ENCODE measurements around the gene LCP1. TPM values are rescaled to one million over a fixed set of nuclear protein-coding genes. Genes with fewer than 3 reads are reported as not detected.

Gene LCP1
- total and polyA plus RNA-seq, 2 donors, result 181 to 596 TPM

- Histone ChIP-seq H3K27me3 (ENCODE audit: control insufficient read depth in 2 of 2, insufficient read depth in 1 of 2, low read length in 1 of 2) (no peaks in the 10 kb centered on the region), H3K9me3 (ENCODE audit: control insufficient read depth in 2 of 2, insufficient read depth in 1 of 2, low read length in 1 of 2) (peaks cover 0 to 2% of the 10 kb centered on the region in 2 donors), H3K4me3 (ENCODE audit: low read length in 2 of 2) (no peak overlapping the region), H3K27ac (ENCODE audit: low read depth in 1 of 2, low read length in 1 of 2) (peak overlapping the region in 1 of 2 donors; percentile 57), H3K4me1 (ENCODE audit: control insufficient read depth in 2 of 2, insufficient read depth in 2 of 2, low read length in 2 of 2) (peaks cover 0 to 47% of the 10 kb centered on the region in 2 donors), H3K36me3 (ENCODE audit: control insufficient read depth in 2 of 2, insufficient read depth in 2 of 2, low read length in 1 of 2) (peaks cover 67 to 96% of the 10 kb centered on the region in 2 donors)
- no peak for DNase-seq (ENCODE audit: low read depth in 6 of 9, low spot score in 9 of 9)
These were observed 50.3 kb downstream of the LCP1 start for GRCh38 chr13:46131705-46132104.

- Histone ChIP-seq H3K4me1 (ENCODE audit: control insufficient read depth in 2 of 2, insufficient read depth in 2 of 2, low read length in 2 of 2) (peaks cover 12 to 56% of the 10 kb centered on the region in 2 donors), H3K27me3 (ENCODE audit: control insufficient read depth in 2 of 2, insufficient read depth in 1 of 2, low read length in 1 of 2) (no peaks in the 10 kb centered on the region), H3K27ac (ENCODE audit: low read depth in 1 of 2, low read length in 1 of 2) (peak overlapping the region in 1 of 2 donors; percentile 91), H3K36me3 (ENCODE audit: control insufficient read depth in 2 of 2, insufficient read depth in 2 of 2, low read length in 1 of 2) (peaks cover 53 to 91% of the 10 kb centered on the region in 2 donors), H3K4me3 (ENCODE audit: low read length in 2 of 2) (no peak overlapping the region), H3K9me3 (ENCODE audit: control insufficient read depth in 2 of 2, insufficient read depth in 1 of 2, low read length in 1 of 2) (peaks cover 0 to 3% of the 10 kb centered on the region in 2 donors)
- 95% methylated on average over 3 of the region's 3 CpGs for WGBS
- no peak for DNase-seq (ENCODE audit: low read depth in 6 of 9, low spot score in 9 of 9)
These were observed 51.9 kb downstream of the LCP1 start for GRCh38 chr13:46129955-46130618.

DNA sequence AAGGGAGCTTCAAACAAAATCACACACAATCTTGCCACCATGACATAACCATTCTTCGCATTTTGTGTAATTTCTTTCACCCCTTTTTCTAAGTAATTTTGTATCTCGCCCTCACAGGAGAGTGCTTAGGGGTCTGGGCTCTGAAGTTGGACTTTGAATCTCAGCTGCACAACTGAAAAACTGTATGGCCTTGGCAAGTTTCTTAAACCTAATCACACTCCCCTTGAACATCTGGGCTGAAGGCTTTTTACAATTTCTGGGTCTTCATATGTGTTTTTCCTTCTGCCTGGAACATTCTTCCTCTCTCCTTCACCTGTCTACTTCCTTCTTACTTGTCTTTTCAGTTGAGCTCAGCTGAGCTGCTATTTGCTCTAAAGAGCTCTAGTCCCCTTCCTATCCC is 52.9 kb downstream of the LCP1 start:
- Histone ChIP-seq H3K36me3 (ENCODE audit: control insufficient read depth in 2 of 2, insufficient read depth in 2 of 2, low read length in 1 of 2) (peaks cover 49 to 82% of the 10 kb centered on the region in 2 donors), H3K4me1 (ENCODE audit: control insufficient read depth in 2 of 2, insufficient read depth in 2 of 2, low read length in 2 of 2) (peaks cover 21 to 66% of the 10 kb centered on the region in 2 donors), H3K27ac (ENCODE audit: low read depth in 1 of 2, low read length in 1 of 2) (peak overlapping the region in 1 of 2 donors; percentile 91), H3K4me3 (ENCODE audit: low read length in 2 of 2) (no peak overlapping the region), H3K27me3 (ENCODE audit: control insufficient read depth in 2 of 2, insufficient read depth in 1 of 2, low read length in 1 of 2) (no peaks in the 10 kb centered on the region), H3K9me3 (ENCODE audit: control insufficient read depth in 2 of 2, insufficient read depth in 1 of 2, low read length in 1 of 2) (peaks cover 0 to 3% of the 10 kb centered on the region in 2 donors)
- WGBS, result over 99% methylated on average over 2 of the region's 2 CpGs
- DNase-seq (ENCODE audit: low read depth in 6 of 9, low spot score in 9 of 9), result no peak

GRCh38 chr13:46127358-46128023 is 54.5 kb downstream of the LCP1 start:
- WGBS, result 97% methylated on average over 7 of the region's 7 CpGs
- H3K27me3 ChIP-seq (ENCODE audit: control insufficient read depth in 2 of 2, insufficient read depth in 1 of 2, low read length in 1 of 2), result no peaks in the 10 kb centered on the region
- no peak overlapping the region for H3K4me3 ChIP-seq (ENCODE audit: low read length in 2 of 2)
- H3K9me3 ChIP-seq (ENCODE audit: control insufficient read depth in 2 of 2, insufficient read depth in 1 of 2, low read length in 1 of 2), result peaks cover 0 to 3% of the 10 kb centered on the region in 2 donors
- peaks cover 39 to 66% of the 10 kb centered on the region in 2 donors for H3K36me3 ChIP-seq (ENCODE audit: control insufficient read depth in 2 of 2, insufficient read depth in 2 of 2, low read length in 1 of 2)
- H3K27ac ChIP-seq (ENCODE audit: low read depth in 1 of 2, low read length in 1 of 2), result no peak overlapping the region
- H3K4me1 ChIP-seq (ENCODE audit: control insufficient read depth in 2 of 2, insufficient read depth in 2 of 2, low read length in 2 of 2), result peaks cover 21 to 60% of the 10 kb centered on the region in 2 donors
- DNase-seq (ENCODE audit: low read depth in 6 of 9, low spot score in 9 of 9), result no peak

DNA sequence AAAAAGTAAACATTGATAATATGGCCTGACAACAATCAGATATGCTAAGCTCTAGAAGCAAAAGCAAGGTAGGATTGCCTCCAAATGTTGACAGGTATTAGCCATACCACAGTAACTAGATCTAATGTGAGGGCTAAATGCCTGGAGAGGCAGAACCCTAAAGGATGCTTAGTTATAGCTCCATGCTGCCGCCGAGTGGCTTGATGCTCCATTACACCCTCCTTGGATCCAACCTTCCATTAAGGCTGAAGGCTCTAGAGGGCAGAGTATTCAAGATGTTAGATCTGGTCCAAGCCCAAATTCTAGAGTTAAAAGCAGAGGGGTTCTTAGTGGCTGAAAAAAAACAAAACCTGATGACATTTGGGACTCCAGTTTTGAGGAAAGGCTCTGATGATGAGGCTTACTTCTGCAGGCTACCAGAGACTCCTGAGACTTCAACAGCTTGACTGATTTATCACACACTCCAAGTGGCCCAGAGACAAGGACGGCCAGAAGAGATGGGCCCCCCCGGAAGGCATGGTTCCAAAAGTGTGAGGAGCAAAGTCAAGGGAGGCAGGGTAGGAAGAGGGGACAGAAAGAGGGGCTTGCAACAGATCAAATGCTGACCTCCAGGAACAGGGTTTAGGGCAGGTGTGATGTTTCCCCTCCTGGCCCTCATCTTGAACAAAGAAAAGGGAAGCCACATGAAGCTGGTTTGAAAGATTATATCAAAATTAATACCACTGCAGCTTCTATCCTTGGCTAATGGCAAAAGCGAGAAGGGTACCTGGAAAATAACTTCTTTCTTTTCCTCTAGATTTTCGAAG is 55.2 kb downstream of the LCP1 start:
- DNase-seq (ENCODE audit: low read depth in 6 of 9, low spot score in 9 of 9), result peak; percentile 29 to 89 (median 77)
- Histone ChIP-seq H3K4me1 (ENCODE audit: control insufficient read depth in 2 of 2, insufficient read depth in 2 of 2, low read length in 2 of 2) (peaks cover 22 to 59% of the 10 kb centered on the region in 2 donors), H3K9me3 (ENCODE audit: control insufficient read depth in 2 of 2, insufficient read depth in 1 of 2, low read length in 1 of 2) (peaks cover 0 to 3% of the 10 kb centered on the region in 2 donors), H3K27me3 (ENCODE audit: control insufficient read depth in 2 of 2, insufficient read depth in 1 of 2, low read length in 1 of 2) (no peaks in the 10 kb centered on the region), H3K27ac (ENCODE audit: low read depth in 1 of 2, low read length in 1 of 2) (peak overlapping the region in 1 of 2 donors; percentile 78), H3K4me3 (ENCODE audit: low read length in 2 of 2) (no peak overlapping the region), H3K36me3 (ENCODE audit: control insufficient read depth in 2 of 2, insufficient read depth in 2 of 2, low read length in 1 of 2) (peaks cover 31 to 59% of the 10 kb centered on the region in 2 donors)
- 57% methylated on average over 6 of the region's 6 CpGs for WGBS

DNA sequence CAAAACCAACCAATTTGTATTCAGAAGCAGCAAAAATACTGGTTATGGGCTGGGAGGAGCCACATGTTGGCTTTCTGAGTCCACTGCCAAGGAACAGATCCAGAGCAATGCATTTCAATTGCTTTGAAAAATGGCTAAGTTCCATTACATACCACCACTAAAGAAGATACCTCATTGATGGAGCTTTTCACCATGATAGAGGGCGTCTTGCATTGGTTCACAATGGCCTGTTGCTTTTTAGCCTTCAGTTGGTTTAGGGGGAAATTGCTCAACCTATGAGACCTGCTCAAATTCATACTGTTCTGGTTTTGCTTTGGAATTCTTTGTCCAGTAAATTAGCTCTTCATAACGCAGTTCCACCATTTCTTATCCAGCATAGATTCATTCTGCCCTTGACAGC is 55.9 kb downstream of the LCP1 start:
- Histone ChIP-seq H3K36me3 (ENCODE audit: control insufficient read depth in 2 of 2, insufficient read depth in 2 of 2, low read length in 1 of 2) (peaks cover 29 to 52% of the 10 kb centered on the region in 2 donors), H3K4me3 (ENCODE audit: low read length in 2 of 2) (no peak overlapping the region), H3K27me3 (ENCODE audit: control insufficient read depth in 2 of 2, insufficient read depth in 1 of 2, low read length in 1 of 2) (no peaks in the 10 kb centered on the region), H3K27ac (ENCODE audit: low read depth in 1 of 2, low read length in 1 of 2) (peak overlapping the region in 1 of 2 donors; percentile 78), H3K9me3 (ENCODE audit: control insufficient read depth in 2 of 2, insufficient read depth in 1 of 2, low read length in 1 of 2) (peaks cover 0 to 3% of the 10 kb centered on the region in 2 donors), H3K4me1 (ENCODE audit: control insufficient read depth in 2 of 2, insufficient read depth in 2 of 2, low read length in 2 of 2) (peaks cover 26 to 66% of the 10 kb centered on the region in 2 donors)
- DNase-seq (ENCODE audit: low read depth in 6 of 9, low spot score in 9 of 9), result no peak
- 93% methylated on average over 2 of the region's 2 CpGs for WGBS

DNA sequence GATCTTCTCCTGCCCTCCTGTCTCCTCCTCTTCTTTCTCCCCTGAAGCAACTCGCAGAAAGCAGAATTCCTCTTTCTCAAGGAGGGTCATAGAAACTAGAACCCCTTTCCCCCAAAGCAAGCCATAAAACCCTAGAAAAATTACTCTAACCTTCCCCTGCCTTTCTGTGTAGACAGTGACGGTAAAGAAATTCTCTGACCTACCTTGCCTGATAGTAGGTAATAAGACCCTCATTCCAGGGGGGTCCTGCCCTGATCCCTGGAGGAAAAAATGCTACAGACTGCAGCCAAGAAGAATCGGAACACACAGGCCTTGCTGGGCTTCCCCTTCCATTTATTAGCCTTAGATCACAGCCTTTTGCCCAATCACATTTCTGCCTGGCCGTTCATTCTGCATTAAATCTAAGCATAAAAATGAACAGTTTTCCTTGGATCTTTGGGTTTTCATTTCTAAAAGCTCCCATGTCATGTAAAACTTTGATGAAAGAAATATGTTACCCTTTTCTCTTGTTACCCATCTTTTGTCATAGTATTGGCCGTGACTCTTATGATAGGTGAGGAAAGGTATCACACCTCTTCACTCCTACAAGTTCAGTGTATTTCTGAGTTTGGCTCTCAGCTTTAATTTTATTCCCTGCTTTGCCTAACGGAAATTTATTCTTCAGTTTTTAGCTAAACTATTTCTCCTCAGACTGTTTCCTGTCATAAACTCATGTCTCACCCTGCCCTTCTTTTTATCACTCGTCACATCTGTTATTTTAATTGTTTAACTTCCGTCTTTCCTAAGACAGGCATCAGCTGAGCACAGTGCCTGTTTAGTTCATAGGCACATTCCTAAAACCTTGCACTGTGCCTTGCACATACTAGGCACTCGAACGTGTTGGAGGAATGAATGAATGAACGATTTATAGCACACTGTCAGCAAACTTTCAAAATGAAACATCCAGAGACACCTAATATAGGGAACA is 56.7 kb downstream of the LCP1 start:
- DNase-seq (ENCODE audit: low read depth in 6 of 9, low spot score in 9 of 9), result peak in 3 of 9 donors; percentile 18 to 54 (median 26)
- H3K9me3 ChIP-seq (ENCODE audit: control insufficient read depth in 2 of 2, insufficient read depth in 1 of 2, low read length in 1 of 2), result peaks cover 0 to 3% of the 10 kb centered on the region in 2 donors
- 16% methylated on average over 11 of the region's 11 CpGs for WGBS
- peaks cover 28 to 44% of the 10 kb centered on the region in 2 donors for H3K36me3 ChIP-seq (ENCODE audit: control insufficient read depth in 2 of 2, insufficient read depth in 2 of 2, low read length in 1 of 2)
- no peak overlapping the region for H3K4me3 ChIP-seq (ENCODE audit: low read length in 2 of 2)
- H3K27me3 ChIP-seq (ENCODE audit: control insufficient read depth in 2 of 2, insufficient read depth in 1 of 2, low read length in 1 of 2), result no peaks in the 10 kb centered on the region
- peak overlapping the region; percentile 52 to 78 for H3K27ac ChIP-seq (ENCODE audit: low read depth in 1 of 2, low read length in 1 of 2)
- H3K4me1 ChIP-seq (ENCODE audit: control insufficient read depth in 2 of 2, insufficient read depth in 2 of 2, low read length in 2 of 2), result peaks cover 29 to 63% of the 10 kb centered on the region in 2 donors

GRCh38 chr13:46124531-46124966 is 57.4 kb downstream of the LCP1 start:
- 26% methylated on average over 10 of the region's 10 CpGs for WGBS
- Histone ChIP-seq H3K27ac (ENCODE audit: low read depth in 1 of 2, low read length in 1 of 2) (peak overlapping the region; percentile 21 to 78), H3K4me3 (ENCODE audit: low read length in 2 of 2) (no peak overlapping the region), H3K4me1 (ENCODE audit: control insufficient read depth in 2 of 2, insufficient read depth in 2 of 2, low read length in 2 of 2) (peaks cover 29 to 56% of the 10 kb centered on the region in 2 donors), H3K27me3 (ENCODE audit: control insufficient read depth in 2 of 2, insufficient read depth in 1 of 2, low read length in 1 of 2) (no peaks in the 10 kb centered on the region), H3K9me3 (ENCODE audit: control insufficient read depth in 2 of 2, insufficient read depth in 1 of 2, low read length in 1 of 2) (peaks cover 0 to 3% of the 10 kb centered on the region in 2 donors), H3K36me3 (ENCODE audit: control insufficient read depth in 2 of 2, insufficient read depth in 2 of 2, low read length in 1 of 2) (peaks cover 21 to 37% of the 10 kb centered on the region in 2 donors)
- DNase-seq (ENCODE audit: low read depth in 6 of 9, low spot score in 9 of 9), result peak in 1 of 9 donors; percentile 16

Data from thymus (tissue), 11 donors.